Fibroblast of pulmonary artery (primary cell): ENCODE data around the gene HOOK1.

ENCODE experiments used
- DNase-seq: peaks from one replicate; pipeline ENCODE4 v3.0.0-alpha.2; 2010; ENCODE audit warnings: low read depth
- H3K4me3 ChIP-seq: replicated peaks from 2 replicates; pipeline ENCODE4 v1.5.1; 2011; ENCODE audit warnings: low read depth, mild to moderate bottlenecking, control low read depth, low read length, moderate library complexity
- CTCF ChIP-seq: IDR thresholded peaks from 2 replicates; pipeline ENCODE4 v1.5.1; 2011; ENCODE audit warnings: mild to moderate bottlenecking, control low read depth, low read length, inconsistent platforms; ENCODE audit errors: missing control alignments

HOOK1 gene

GRCh38 chr1:59885160-59885832 lies 70.5 kb downstream of the HOOK1 start:
- TF ChIP-seq CTCF, result no peak

GRCh38 chr1:59892841-59893811 lies 78.4 kb downstream of the HOOK1 start:
- no peak for DNase-seq
- H3K4me3 ChIP-seq, result no peak overlapping the region
- TF ChIP-seq CTCF, result no peak

More at GRCh38 chr1:59885160-59885832, 70.5 kb downstream of the HOOK1 start:
- no peak for DNase-seq
- H3K4me3 ChIP-seq, result no peak overlapping the region

- no peak for DNase-seq
- TF ChIP-seq CTCF, result no peak
- no peak overlapping the region for H3K4me3 ChIP-seq
Observed at GRCh38 chr1:59897165-59897564, 82.4 kb downstream of the HOOK1 start.

- no peak overlapping the region for H3K4me3 ChIP-seq
- DNase-seq, result peak; percentile 33
- TF ChIP-seq CTCF, result no peak
Observed at GRCh38 chr1:59898927-59899326, 84.2 kb downstream of the HOOK1 start.

GRCh38 chr1:59900640-59901039 lies 85.9 kb downstream of the HOOK1 start:
- no peak for TF ChIP-seq CTCF
- no peak overlapping the region for H3K4me3 ChIP-seq
- DNase-seq, result no peak

GRCh38 chr1:59901770-59902388 lies 87.1 kb downstream of the HOOK1 start:
- DNase-seq, result peak; percentile 22
- TF ChIP-seq CTCF, result no peak
- no peak overlapping the region for H3K4me3 ChIP-seq
